ENCODE data around the gene ART5. TPM values are rescaled to one million over a fixed set of nuclear protein-coding genes. Genes with fewer than 3 reads are reported as not detected.
"Not testable (repeated sequence)": the region's sequence is repeated elsewhere in the genome, so short reads cannot be mapped to it uniquely, and the experiment has no call there.

ART5 gene
- total and polyA plus RNA-seq, 2 of the 4 experiments (the other 2 are of a cell fraction): not detected

DNA sequence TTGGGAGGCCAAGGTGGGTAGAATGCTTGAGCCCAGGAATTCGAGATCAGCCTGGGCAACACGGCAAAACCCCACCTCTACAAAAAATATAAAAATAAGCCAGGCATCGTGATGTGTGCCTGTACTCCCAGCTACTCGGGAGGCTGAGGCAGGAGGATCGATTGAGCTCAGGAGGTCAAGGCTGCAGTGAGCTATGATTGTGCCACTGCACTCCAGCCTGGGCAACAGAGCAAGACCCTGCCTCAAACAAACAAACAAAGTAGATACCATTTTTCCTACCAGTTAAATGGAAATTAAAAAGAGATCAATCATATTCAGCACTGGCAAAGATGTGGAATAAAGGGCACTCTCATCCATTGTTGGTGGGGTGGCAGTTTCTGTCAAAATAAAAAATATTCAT is 15.5 kb upstream of the ART5 start:
- H4K5ac ChIP-seq (ENCODE audit: low read depth, low read length); H3K23ac ChIP-seq (ENCODE audit: low read depth, low read length); H2AFZ ChIP-seq (replicated peaks; ENCODE audit: low read length, poor library complexity); H4K20me1 ChIP-seq (ENCODE audit: insufficient read depth, low read length); ATAC-seq (ENCODE audit: low read depth); H3K14ac ChIP-seq (replicated peaks; ENCODE audit: low read depth, low read length); H4K91ac ChIP-seq (ENCODE audit: insufficient read depth, low read depth, low read length); H3K4me3 ChIP-seq (ENCODE audit: insufficient read depth, low read depth, low read length); H3K4ac ChIP-seq (ENCODE audit: low read depth, low read length); POLR2A ChIA-PET (ENCODE audit: unreplicated experiment); H3K4me2 ChIP-seq (ENCODE audit: low read depth, low read length); H2BK15ac ChIP-seq (ENCODE audit: low read depth, low read length); H2BK5ac ChIP-seq (ENCODE audit: low read depth, low read length, poor library complexity, severe bottlenecking); dilution Hi-C loops (cut with HindIII; ENCODE audit: low sequenced_read_pairs, unreplicated experiment); H3K9me1 ChIP-seq (ENCODE audit: insufficient read depth, low read length); H2BK20ac ChIP-seq (ENCODE audit: low read depth, low read length); H2BK120ac ChIP-seq (ENCODE audit: low read depth, low read length); H3K79me1 ChIP-seq (ENCODE audit: low read depth in 1 of 2, low read length in 2 of 2); H4K8ac ChIP-seq (ENCODE audit: low read depth in 2 of 2, low read length in 2 of 2); H2AK9ac ChIP-seq (replicated peaks; ENCODE audit: low read depth, low read length, poor library complexity); H2AK5ac ChIP-seq (ENCODE audit: low read depth, low read length); DNase-seq; H3K4me1 ChIP-seq (ENCODE audit: control insufficient read depth, insufficient read depth, low read length); H3K56ac ChIP-seq (ENCODE audit: extremely low read depth, insufficient read depth, low read length); H3K18ac ChIP-seq (ENCODE audit: low read depth, low read length); in situ Hi-C loops (cut with MboI; ENCODE audit: low sequenced_read_pairs); CTCF ChIA-PET; BruUV-seq (replicated peaks); intact Hi-C loops (cut with micrococcal nuclease); H3K27ac ChIP-seq (ENCODE audit: insufficient read depth, low read length); H3K36me3 ChIP-seq (ENCODE audit: control insufficient read depth, insufficient read depth, low read length); H3K9ac ChIP-seq (ENCODE audit: low read depth, low read length); H3K9me3 ChIP-seq (ENCODE audit: control insufficient read depth, insufficient read depth, low read length): not testable (repeated sequence)
- WGBS, 2 experiments (ENCODE audit: extremely low coverage in 2 of 2, insufficient read length in 1 of 2): no CpG with 5 or more reads among the region's 5 CpGs
- peaks cover 16% of the 10 kb centered on the region for H3K27me3 ChIP-seq (ENCODE audit: control insufficient read depth, insufficient read depth, low read length)
